NT2/D1 (cell line): ENCODE measurements around the gene IQCF2.

Experiments used
- DNase-seq: peaks from one replicate; pipeline ENCODE4 v3.0.0-alpha.2; 2011; ENCODE audit warnings: low read depth, low spot score
- H3K27me3 ChIP-seq: 2 replicates; pipeline ENCODE4 v1.6.0; 2011; ENCODE audit warnings: mild to moderate bottlenecking; ENCODE audit not compliant: insufficient read length, insufficient read depth
- H3K36me3 ChIP-seq: 2 replicates; pipeline ENCODE4 v1.6.1; 2011; ENCODE audit warnings: mild to moderate bottlenecking, low read length, mixed read lengths; ENCODE audit not compliant: insufficient read depth, insufficient read length
- H3K4me1 ChIP-seq: 2 replicates; pipeline ENCODE4 v1.5.1; 2011; ENCODE audit not compliant: insufficient read depth, insufficient read length
- H3K4me3 ChIP-seq: 2 replicates; pipeline ENCODE4 v1.5.1; 2011; ENCODE audit warnings: low read depth; ENCODE audit not compliant: insufficient read length
- H3K9ac ChIP-seq: 2 replicates; pipeline ENCODE4 v1.6.0; 2011; ENCODE audit warnings: low read depth; ENCODE audit not compliant: insufficient read length
- H3K9me3 ChIP-seq: 2 replicates; pipeline ENCODE4 v1.5.1; 2011; ENCODE audit warnings: mild to moderate bottlenecking, low read length; ENCODE audit not compliant: insufficient read depth
- SUZ12 ChIP-seq: IDR thresholded peaks from 2 replicates; pipeline ENCODE4 v1.6.1; 2011; ENCODE audit not compliant: insufficient read length, insufficient read depth; ENCODE audit errors: extremely low read depth
- YY1 ChIP-seq: IDR thresholded peaks from 2 replicates; pipeline ENCODE4 v1.6.1; 2011; ENCODE audit not compliant: insufficient read length, insufficient read depth
- ZNF274 ChIP-seq: IDR thresholded peaks from 2 replicates; pipeline ENCODE4 v1.6.1; 2011; ENCODE audit warnings: mild to moderate bottlenecking, low read depth, low read length

The IQCF2 gene

DNA sequence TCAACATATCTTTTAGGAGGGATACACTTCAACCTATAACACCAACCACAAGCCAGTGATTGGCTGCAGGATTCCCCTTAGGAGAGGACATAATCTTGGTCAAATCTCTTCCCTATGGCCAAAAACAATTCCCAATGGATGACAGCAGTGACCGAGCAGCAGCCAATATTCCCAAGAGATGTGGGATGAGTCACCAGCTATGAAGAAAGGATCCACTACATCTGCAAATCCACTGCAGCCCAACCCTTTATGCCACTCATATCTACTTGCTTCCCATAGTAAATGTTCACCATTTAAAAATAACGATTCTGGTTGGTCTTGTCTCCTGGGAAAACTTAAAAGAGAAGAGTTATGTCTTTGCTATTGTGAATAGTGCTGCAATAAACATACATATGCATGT, 18.5 kb downstream of the IQCF2 start:
- no peak for DNase-seq
- Histone ChIP-seq H3K9ac (no peak overlapping the region), H3K27me3 (no peaks in the 10 kb centered on the region), H3K36me3 (no peaks in the 10 kb centered on the region), H3K4me3 (no peak overlapping the region), H3K9me3 (no peaks in the 10 kb centered on the region), H3K4me1 (peaks cover 5% of the 10 kb centered on the region)
- no peak for TF ChIP-seq ZNF274
- no peak for TF ChIP-seq YY1
- no peak for TF ChIP-seq SUZ12

DNA sequence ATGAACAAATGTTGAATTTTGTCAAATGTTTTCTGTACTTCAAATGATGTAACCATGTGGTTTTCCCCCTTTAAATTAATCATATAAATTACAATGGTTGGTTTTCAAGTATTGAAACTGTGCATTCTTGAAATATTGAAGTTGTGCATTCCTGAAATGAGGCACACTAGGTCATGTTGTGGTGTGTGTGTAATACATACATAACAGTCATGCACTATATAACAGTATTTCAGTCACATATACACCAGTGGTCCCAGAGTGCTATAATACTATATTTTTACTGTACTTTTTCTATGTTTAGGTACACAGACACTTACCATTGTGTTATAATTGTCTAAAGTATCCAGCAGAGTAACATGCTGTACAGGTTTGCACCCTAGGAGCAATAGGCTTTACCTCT, 25.0 kb downstream of the IQCF2 start:
- DNase-seq = no peak
- H3K4me1 ChIP-seq = no peaks in the 10 kb centered on the region
- H3K9me3 ChIP-seq = peaks cover 13% of the 10 kb centered on the region
- no peaks in the 10 kb centered on the region for H3K36me3 ChIP-seq
- TF ChIP-seq ZNF274 (no peak), SUZ12 (no peak), YY1 (no peak)
- no peak overlapping the region for H3K9ac ChIP-seq
- H3K4me3 ChIP-seq = no peak overlapping the region
- no peaks in the 10 kb centered on the region for H3K27me3 ChIP-seq

DNA sequence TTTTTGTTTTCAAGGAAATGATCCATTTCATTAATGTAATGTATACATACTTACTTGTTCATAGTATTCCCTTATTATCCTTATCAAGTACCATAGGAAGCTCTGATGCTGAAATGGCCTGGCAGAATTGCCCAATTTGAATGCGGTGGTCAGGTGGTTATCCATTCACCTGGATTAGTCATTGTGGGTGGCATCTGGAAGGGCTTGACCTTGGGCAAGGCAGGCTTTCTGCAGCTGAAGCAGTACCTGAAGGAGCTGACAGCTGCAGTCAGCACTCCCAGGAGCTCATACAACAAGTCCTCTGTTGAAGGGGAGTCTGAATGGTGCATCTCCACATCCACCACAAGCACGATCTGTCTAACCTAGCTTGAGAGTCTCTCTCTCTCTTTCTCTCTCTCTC, 26.2 kb downstream of the IQCF2 start:
- H3K27me3 ChIP-seq = no peaks in the 10 kb centered on the region
- H3K9me3 ChIP-seq = peaks cover 13% of the 10 kb centered on the region
- no peaks in the 10 kb centered on the region for H3K4me1 ChIP-seq
- H3K36me3 ChIP-seq = no peaks in the 10 kb centered on the region
- no peak for DNase-seq
- H3K9ac ChIP-seq = no peak overlapping the region
- no peak for TF ChIP-seq SUZ12
- TF ChIP-seq YY1 = no peak
- no peak for TF ChIP-seq ZNF274
- H3K4me3 ChIP-seq = no peak overlapping the region

DNA sequence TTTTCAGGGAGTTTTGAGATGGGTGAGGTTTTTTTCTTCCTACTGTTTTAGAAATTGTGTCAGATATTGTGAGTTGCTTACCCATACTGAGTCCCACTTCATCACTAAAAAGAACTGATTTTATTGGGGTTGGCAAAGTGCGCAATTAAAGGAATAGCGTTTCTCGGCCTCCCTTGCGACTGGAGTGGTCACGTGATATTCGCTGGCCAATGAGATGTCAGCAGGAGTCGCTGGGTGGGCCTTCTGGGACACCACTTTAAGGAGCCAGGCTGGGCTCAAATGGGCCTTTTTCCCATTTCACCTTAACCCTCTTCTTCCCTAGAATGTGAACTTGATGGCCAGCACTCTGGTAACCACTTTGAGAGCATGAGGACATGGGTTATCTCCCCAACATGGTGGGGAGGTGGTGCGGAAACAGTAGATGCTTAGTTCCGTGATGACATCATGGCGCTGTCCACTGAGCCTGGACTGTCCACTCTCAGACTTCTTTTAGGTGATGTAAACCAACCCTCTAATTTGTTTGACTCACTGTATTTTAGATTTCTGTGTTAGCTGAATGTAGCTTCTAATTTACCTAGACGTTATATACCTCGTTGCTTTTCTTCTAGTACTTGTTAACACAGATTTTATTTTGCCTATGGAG, 27.2 kb downstream of the IQCF2 start:
- DNase-seq = no peak
- H3K27me3 ChIP-seq = no peaks in the 10 kb centered on the region
- H3K9me3 ChIP-seq = peaks cover 13% of the 10 kb centered on the region
- TF ChIP-seq YY1 (no peak), ZNF274 (no peak), SUZ12 (no peak)
- no peaks in the 10 kb centered on the region for H3K36me3 ChIP-seq
- H3K4me1 ChIP-seq = no peaks in the 10 kb centered on the region
- no peak overlapping the region for H3K4me3 ChIP-seq
- no peak overlapping the region for H3K9ac ChIP-seq

DNA sequence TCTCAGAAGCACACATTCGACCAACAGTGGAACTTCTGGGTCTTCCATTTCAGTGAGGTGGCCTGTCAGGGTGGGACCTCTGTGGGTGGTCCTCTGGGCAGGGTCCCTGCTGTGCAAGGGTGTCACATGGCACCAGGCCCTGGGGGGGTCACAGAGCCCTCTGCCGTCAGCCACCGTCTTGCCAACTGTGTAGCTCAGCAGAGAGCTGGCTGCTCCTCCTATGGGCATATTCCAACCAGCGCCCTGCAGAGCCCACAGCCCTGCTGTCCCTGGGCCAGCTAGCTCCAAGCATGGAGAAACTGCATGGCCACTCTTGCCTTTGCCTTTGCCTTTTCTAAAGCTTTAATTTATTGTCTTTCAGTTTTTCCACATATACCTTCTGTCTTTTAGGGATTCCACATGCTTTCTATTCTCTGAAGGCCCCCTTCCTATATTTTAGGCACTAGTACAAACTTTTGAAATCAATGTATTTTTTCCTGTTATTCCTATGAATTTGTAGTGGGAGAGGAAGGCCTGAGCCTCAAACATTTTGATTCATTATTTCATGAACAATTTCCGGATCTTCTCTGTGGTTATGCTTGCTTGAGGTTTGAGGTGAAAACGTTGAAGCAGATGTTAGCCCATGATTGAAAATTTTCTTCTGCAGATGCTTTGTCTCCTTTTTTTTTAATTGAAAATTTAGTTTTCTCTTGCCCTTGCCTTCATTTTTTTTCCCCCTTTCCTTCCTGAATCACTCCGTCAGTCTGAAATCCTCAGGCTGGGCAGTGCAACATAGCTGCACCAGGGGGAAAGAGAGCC, 30.0 kb downstream of the IQCF2 start:
- Histone ChIP-seq H3K4me1 (no peaks in the 10 kb centered on the region), H3K9me3 (0 out of 2 replicates have a peak, but pooled peaks cover 2% of the 10 kb centered on the region), H3K27me3 (no peaks in the 10 kb centered on the region), H3K36me3 (no peaks in the 10 kb centered on the region), H3K9ac (no peak overlapping the region), H3K4me3 (no peak overlapping the region)
- TF ChIP-seq SUZ12 = no peak
- TF ChIP-seq YY1 = no peak
- TF ChIP-seq ZNF274 = no peak
- no peak for DNase-seq

DNA sequence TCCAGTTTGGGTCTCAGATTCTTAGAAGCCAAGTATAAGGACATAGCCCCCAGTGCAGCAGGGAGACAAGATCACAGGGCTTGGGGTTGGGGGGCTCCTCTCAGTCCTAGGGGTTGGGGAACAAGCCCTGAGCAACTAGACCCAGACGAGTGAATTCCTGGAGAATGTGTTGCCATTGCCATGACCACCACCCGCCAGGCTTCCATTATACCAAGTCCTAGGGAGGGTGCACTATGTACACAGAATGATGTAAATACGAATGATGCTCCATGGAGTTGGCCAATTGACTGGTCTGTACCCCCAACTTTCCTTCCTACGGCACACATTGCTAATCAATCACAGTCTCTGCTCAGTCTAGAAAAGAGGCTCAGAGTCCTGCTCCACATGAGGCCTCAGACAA, 33.0 kb downstream of the IQCF2 start:
- Histone ChIP-seq H3K9me3 (peaks cover 11% of the 10 kb centered on the region; the same call in 1 of the 2 replicates), H3K27me3 (no peaks in the 10 kb centered on the region)
- TF ChIP-seq SUZ12 (no peak), YY1 (no peak), ZNF274 (no peak)

DNA sequence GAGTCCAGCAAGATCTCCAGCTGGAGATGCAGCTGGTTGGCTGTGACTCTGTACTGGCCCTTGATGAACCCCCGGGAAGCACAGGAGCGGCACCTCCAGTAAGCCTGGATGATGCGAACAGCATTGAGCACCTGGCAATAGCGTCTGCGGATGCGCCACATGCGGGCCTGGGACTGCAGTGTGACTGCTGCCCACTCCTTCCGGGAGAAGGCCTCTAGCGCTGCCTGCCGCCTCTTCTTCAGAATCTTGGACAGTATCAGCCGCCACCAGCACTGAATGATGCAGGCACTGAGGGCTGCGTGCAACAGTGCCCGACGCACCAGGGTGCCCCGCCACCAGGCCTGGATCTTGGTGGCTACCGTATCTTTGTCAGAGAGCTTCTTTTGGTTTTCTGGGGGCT, 33.5 kb downstream of the IQCF2 start:
- H3K36me3 ChIP-seq = no peaks in the 10 kb centered on the region
- H3K9ac ChIP-seq = no peak overlapping the region
- H3K4me3 ChIP-seq = no peak overlapping the region
- no peak for DNase-seq
- H3K4me1 ChIP-seq = no peaks in the 10 kb centered on the region
- TF ChIP-seq YY1 (no peak), SUZ12 (no peak), ZNF274 (no peak)
- H3K9me3 ChIP-seq = peaks cover 11% of the 10 kb centered on the region; the same call in 1 of the 2 replicates
- no peaks in the 10 kb centered on the region for H3K27me3 ChIP-seq

More for the DNA sequence above, 33.0 kb downstream of the IQCF2 start:
- DNase-seq = no peak
- Histone ChIP-seq H3K4me3 (no peak overlapping the region), H3K36me3 (no peaks in the 10 kb centered on the region), H3K9ac (no peak overlapping the region), H3K4me1 (no peaks in the 10 kb centered on the region)
